K562 (cell line): ENCODE data around the gene PTCD3. TPM values are rescaled to one million over a fixed set of nuclear protein-coding genes. Genes with fewer than 3 reads are reported as not detected.

Experiments used
- ATAC-seq: fragments of 200-7000 bp; cut with Tn5 transposase; 3 replicates; pipeline ENCODE4 v1.9.1; 2020; ENCODE audit warnings: moderate library complexity
- BruUV-seq: library from RNA; stranded (reverse); fragments of 400-500 nt; replicated peaks from 2 replicates; lab custom pipeline; 2021; lab: Mats Ljungman, UMichigan
- CTCF ChIA-PET: fragments of 300-600 bp; formaldehyde crosslinking; extraction: SDS; loops from one replicate; lab custom pipeline; 2021; ENCODE audit warnings: low intra/inter-chr PET ratio; lab: Yijun Ruan, JAX
- POLR2A ChIA-PET: fragments of 300-600, 350-650 bp; sonication (Branson Sonifier 250); formaldehyde crosslinking; extraction: SDS; loops from one replicate; lab custom pipeline; 2021; ENCODE audit warnings: antibody characterized with exemption, inconsistent platforms; lab: Yijun Ruan, JAX
- DNase-seq, 4 experiments: peaks; one replicate each; pipeline versions ENCODE4 v3.0.0 to v3.0.0-alpha.2; 2011 to 2018; ENCODE audit warnings: low spot score in 3 of 4, mixed read lengths in 3 of 4; ENCODE audit errors: extremely low read depth in 1 of 4
- FAIRE-seq: peaks from 2 replicates; lab custom pipeline; 2011; peaks lifted over from hg19 to GRCh38; lab: Jason Lieb, UNC
- H2AFZ ChIP-seq: 2 replicates; pipeline ENCODE4 v1.6.0; 2011; ENCODE audit warnings: low read depth, low read length, control low read depth, inconsistent platforms
- H3K27ac ChIP-seq: fragments of 200-600 bp; 3 replicates; pipeline ENCODE4 v1.8.0; 2011; ENCODE audit warnings: low read depth, mild to moderate bottlenecking, control low read depth, inconsistent platforms, low read length, moderate library complexity, mixed read lengths; ENCODE audit errors: extremely low read depth
- H3K27me3 ChIP-seq, 2 experiments: fragments of 300-600 bp in 1 of 2; 2 replicates in 1 of 2; 3 replicates in 1 of 2; pipeline versions ENCODE4 v1.6.0 to v1.8.0; 2011; ENCODE audit warnings: inconsistent platforms in 2 of 2, low read length in 2 of 2, mild to moderate bottlenecking in 1 of 2, mixed read lengths in 1 of 2, moderate library complexity in 1 of 2; ENCODE audit not compliant: control insufficient read depth in 2 of 2, insufficient read depth in 2 of 2
- H3K36me3 ChIP-seq: fragments of 300-600 bp; 3 replicates; pipeline ENCODE4 v1.8.0; 2011; ENCODE audit warnings: mild to moderate bottlenecking, low read length, inconsistent platforms; ENCODE audit not compliant: control insufficient read depth, insufficient read depth
- H3K4me1 ChIP-seq, 2 experiments: fragments of 200-600 bp in 1 of 2; replicated peaks in 1 of 2; 2 replicates in 1 of 2; 3 replicates in 1 of 2; pipeline versions ENCODE4 v1.5.1 to v1.8.0; 2011; ENCODE audit warnings: inconsistent platforms in 2 of 2, low read length in 2 of 2, mild to moderate bottlenecking in 1 of 2, mixed read lengths in 1 of 2, moderate library complexity in 1 of 2; ENCODE audit not compliant: control insufficient read depth in 2 of 2, insufficient read depth in 2 of 2
- H3K4me2 ChIP-seq: 2 replicates; pipeline ENCODE4 v1.6.1; 2011; ENCODE audit warnings: low read length, control low read depth, inconsistent platforms, mixed read lengths; ENCODE audit not compliant: insufficient read depth
- H3K4me3 ChIP-seq: fragments of 200-600 bp; sonication (generic), shearing (Covaris generic); 2 replicates; pipeline ENCODE4 v1.5.1; 2016; ENCODE audit warnings: control low read depth, inconsistent platforms
- H3K79me2 ChIP-seq: fragments of 200-600 bp; 3 replicates; pipeline ENCODE4 v1.8.0; 2011; ENCODE audit warnings: low read length, inconsistent platforms; ENCODE audit not compliant: control insufficient read depth, insufficient read depth
- H3K9ac ChIP-seq, 2 experiments: 2 replicates each; pipeline versions ENCODE4 v1.6.0 to v1.6.1; 2011; ENCODE audit warnings: low read depth in 2 of 2, low read length in 2 of 2, control low read depth in 1 of 2, inconsistent platforms in 1 of 2, mild to moderate bottlenecking in 1 of 2, mixed read lengths in 1 of 2; ENCODE audit not compliant: insufficient read depth in 1 of 2
- H3K9me1 ChIP-seq: one replicate; pipeline ENCODE4 v1.6.0; 2011; ENCODE audit warnings: inconsistent platforms, mild to moderate bottlenecking, low read length, moderate library complexity; ENCODE audit not compliant: control insufficient read depth, insufficient read depth
- H3K9me3 ChIP-seq: replicated peaks from 2 replicates; pipeline ENCODE4 v1.5.1; 2011; ENCODE audit warnings: low read depth, low read length, inconsistent platforms; ENCODE audit not compliant: control insufficient read depth, insufficient read depth
- H4K20me1 ChIP-seq: replicated peaks from 2 replicates; pipeline ENCODE4 v1.6.1; 2011; ENCODE audit warnings: low read length, inconsistent platforms, mixed read lengths; ENCODE audit not compliant: control insufficient read depth, insufficient read depth
- DEAF1 ChIP-seq: fragments of 450-650 bp; formaldehyde crosslinking; IDR thresholded peaks from 2 replicates; pipeline ENCODE4 v1.4.0; 2020; ENCODE audit warnings: mild to moderate bottlenecking, moderate library complexity
- L3MBTL2 ChIP-seq: fragments of 450-650 bp; IDR thresholded peaks from 2 replicates; pipeline ENCODE4 v1.6.1; 2016; ENCODE audit warnings: mild to moderate bottlenecking, moderate library complexity
- NCOA2 ChIP-seq, 2 experiments: fragments of 450-650 bp; IDR thresholded peaks; 2 replicates each; pipeline ENCODE4 v1.6.1; 2018; ENCODE audit warnings: mild to moderate bottlenecking in 2 of 2, moderate library complexity in 1 of 2; ENCODE audit not compliant: partially characterized antibody in 2 of 2
- NELFE ChIP-seq: IDR thresholded peaks from 2 replicates; pipeline ENCODE4 v1.6.1; 2011; ENCODE audit warnings: mild to moderate bottlenecking; ENCODE audit not compliant: insufficient read depth, insufficient read length
- POLR2G ChIP-seq: fragments of 200-400 bp; formaldehyde crosslinking; IDR thresholded peaks from 2 replicates; pipeline ENCODE4 v1.6.1; 2017; ENCODE audit warnings: low read depth, mild to moderate bottlenecking, antibody characterized with exemption, low read length, moderate library complexity
- PTBP1 ChIP-seq: fragments of 200-400 bp; formaldehyde crosslinking; IDR thresholded peaks from 2 replicates; pipeline ENCODE4 v1.6.1; 2017; ENCODE audit warnings: low read depth, low read length
- RFX5 ChIP-seq: IDR thresholded peaks from 2 replicates; pipeline ENCODE4 v1.6.1; 2011; ENCODE audit warnings: low read depth, mild to moderate bottlenecking, improper control_type of control experiment, low read length
- SMC3 ChIP-seq: conservative IDR thresholded peaks from 2 replicates; pipeline ENCODE4 v1.6.1; 2011; ENCODE audit warnings: low read depth, low read length, improper control_type of control experiment; ENCODE audit not compliant: insufficient read depth
- SRSF9 ChIP-seq: fragments of 200-400 bp; formaldehyde crosslinking; IDR thresholded peaks from 2 replicates; pipeline ENCODE4 v1.6.1; 2017; ENCODE audit warnings: low read depth, low read length, borderline replicate concordance
- ZBTB17 ChIP-seq: fragments of 450-650 bp; formaldehyde crosslinking; IDR thresholded peaks from 2 replicates; pipeline ENCODE4 v1.4.0; 2020; ENCODE audit warnings: mild to moderate bottlenecking
- ZC3H4 ChIP-seq: sonication (generic); formaldehyde crosslinking; IDR thresholded peaks from 2 replicates; pipeline ENCODE4 v1.9.0; 2021; ENCODE audit warnings: missing genetic modification reagents, borderline replicate concordance
- ZFP1 ChIP-seq: fragments of 450-650 bp; formaldehyde crosslinking; IDR thresholded peaks from 2 replicates; pipeline ENCODE4 v1.4.0; 2020; ENCODE audit warnings: mild to moderate bottlenecking, mixed read lengths
- ZNF146 ChIP-seq: IDR thresholded peaks from one replicate; pipeline ENCODE4 v1.6.1; 2018; ENCODE audit warnings: missing compliant biosample characterization; ENCODE audit not compliant: unreplicated experiment
- ZNF174 ChIP-seq: fragments of 250-450 bp; sonication (Bioruptor Pico); IDR thresholded peaks from 2 replicates; pipeline ENCODE4 v1.4.0; 2020; ENCODE audit warnings: mild to moderate bottlenecking
- ZNF197 ChIP-seq: fragments of 200-800 bp; sonication (Bioruptor generic); IDR thresholded peaks from 2 replicates; pipeline ENCODE4 v1.6.1; 2016; ENCODE audit warnings: low read depth, missing genetic modification characterization, missing compliant biosample characterization
- WGBS: fragments of 100-300 bp; shearing (Covaris generic); methylation state at CpG from one replicate; pipeline ENCODE4 v1.1.6; 2016; ENCODE audit warnings: low coverage, mixed read lengths; ENCODE audit not compliant: insufficient coverage; ENCODE audit errors: missing lambda C conversion rate; 5-methylcytosine and 5-hydroxymethylcytosine counted together
- in situ Hi-C: fragments of 300-500 bp; cut with MboI; formaldehyde crosslinking; loops from 4 replicates; pipeline ENCODE4 v1.15.0; 2018; ENCODE audit warnings: inconsistent platforms, mixed read lengths
- intact Hi-C: fragments of 100-400 bp; cut with micrococcal nuclease; formaldehyde crosslinking; loops from 2 replicates; pipeline ENCODE4 v1.14.2; 2022
- polyA plus RNA-seq, 8 experiments: library from polyadenylated mRNA; depleted of rRNA in 4 of 8; stranded (reverse) in 5 of 8; unstranded in 3 of 8; fragments of >200 nt; fragmentation: Nextera tagmentation in 2 of 8; fragmentation: Illumina TruSeq in 1 of 8; extraction: Ambion mirVana in 2 of 8; extraction: Trizol in 1 of 8; gene quantifications; 2 replicates each; pipeline versions ENCODE4 v1.2.1 to v1.2.3, GENCODE V29; 2011 to 2014; ENCODE audit warnings: inconsistent platforms in 1 of 8, missing spikeins in 1 of 8
- total RNA-seq, 7 experiments: library from RNA; depleted of rRNA in 6 of 7; stranded (reverse); fragments of >200 nt in 6 of 7; fragmentation: Illumina TruSeq in 2 of 7; extraction: Trizol in 2 of 7; gene quantifications; 2 replicates each; pipeline versions ENCODE4 v1.2.1 to v1.2.3, GENCODE V29; 2011 to 2021; ENCODE audit warnings: low replicate concordance in 1 of 7

PTCD3 gene
- total and polyA plus RNA-seq, 9 of the 15 experiments (the other 6 are each of a cell fraction or from before 2014, with no cell fraction given) = 65.2 to 241 (median 172) TPM

DNA sequence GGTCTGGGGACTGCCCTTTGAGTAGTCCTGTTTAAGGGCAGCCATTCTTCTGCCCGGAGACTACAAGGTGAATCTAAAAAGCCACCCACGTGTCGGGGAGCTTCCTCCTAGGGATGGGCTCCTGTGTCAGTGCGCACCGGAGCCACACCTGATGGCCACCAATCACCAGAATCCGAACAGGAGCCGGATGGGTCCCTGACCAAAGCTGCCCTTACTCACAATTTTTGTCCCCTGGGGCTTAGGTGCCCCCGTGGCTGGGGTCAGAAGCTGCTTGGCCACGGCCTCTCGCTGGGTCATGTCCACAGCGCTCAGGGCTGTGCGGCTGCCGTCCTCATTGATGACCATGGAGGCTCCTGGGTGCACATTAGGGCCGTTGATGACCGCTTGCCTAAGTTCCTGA is 31.2 kb upstream of the PTCD3 start:
- CTCF ChIA-PET = no interaction called here
- no peak for FAIRE-seq
- 95% methylated on average over 15 of the region's 15 CpGs for WGBS
- Histone ChIP-seq H3K27me3 (no peaks in the 10 kb centered on the region), H3K9ac (no peak overlapping the region), H3K4me2 (no peak overlapping the region), H3K4me3 (no peak overlapping the region), H3K4me1 (no peaks in the 10 kb centered on the region), H4K20me1 (no peaks in the 10 kb centered on the region; the same call in 1 of the 2 replicates), H3K36me3 (peaks cover 98% of the 10 kb centered on the region), H3K27ac (no peak overlapping the region), H2AFZ (no peak overlapping the region), H3K79me2 (no peaks in the 10 kb centered on the region), H3K9me1 (no peaks in the 10 kb centered on the region), H3K9me3 (no peaks in the 10 kb centered on the region)
- POLR2A ChIA-PET = interaction anchor here (0.6 kb wide), 1 partner anchor 40 kb away, joined by 3 read pairs; no protein-coding TSS in a partner anchor
- TF ChIP-seq POLR2G (peak; percentile 43; the same call in 1 of the 2 replicates), ZC3H4 (CRISPR knock-in tag) (no peak), ZFP1 (no peak), SMC3 (no peak)
- in situ Hi-C loops = loop anchor here (5.0 kb wide), 1 partner anchor 248 kb away; no protein-coding TSS in a partner anchor
- intact Hi-C loops = loop anchor here (5.0 kb wide), 2 partner anchors 48 to 188 kb away; partner anchors contain the start of gene ST3GAL5
- DNase-seq = no peak
- BruUV-seq = no TSS peak
- no peak for ATAC-seq

- ChIA-PET CTCF (no interaction called here), POLR2A (interaction anchor here (0.6 kb wide), 1 partner anchor 219 kb away, joined by 3 read pairs; no protein-coding TSS in a partner anchor)
- intact Hi-C loops (loop anchor here (5.0 kb wide), 2 partner anchors 49 to 189 kb away; partner anchors contain the start of gene ST3GAL5), in situ Hi-C loops (loop anchor here (5.0 kb wide), 1 partner anchor 249 kb away; no protein-coding TSS in a partner anchor)
- no peaks in the 10 kb centered on the region; a peak in 1 of 5 replicates for H3K4me1 ChIP-seq
- no peak overlapping the region for H3K4me2 ChIP-seq
- BruUV-seq = no TSS peak
- no peaks in the 10 kb centered on the region for H3K27me3 ChIP-seq
- H4K20me1 ChIP-seq = no peaks in the 10 kb centered on the region; the same call in 1 of the 2 replicates
- peaks cover 98% of the 10 kb centered on the region for H3K36me3 ChIP-seq
- H2AFZ ChIP-seq = no peak overlapping the region
- WGBS = 98% methylated on average over 5 of the region's 5 CpGs
- no peak overlapping the region for H3K4me3 ChIP-seq
- H3K9ac ChIP-seq = no peak overlapping the region
- no peak for FAIRE-seq
- DNase-seq = no peak
- ATAC-seq = no peak
- no peaks in the 10 kb centered on the region for H3K79me2 ChIP-seq
- no peaks in the 10 kb centered on the region for H3K9me3 ChIP-seq
- H3K27ac ChIP-seq = no peak overlapping the region
- H3K9me1 ChIP-seq = no peaks in the 10 kb centered on the region
- no peak for TF ChIP-seq SRSF9
- no peak for TF ChIP-seq NCOA2 (IDR thresholded peaks at IDR 0.05; ENCODE audit: partially characterized antibody in 2 of 2)
- TF ChIP-seq NELFE = no peak
- no peak for TF ChIP-seq ZNF174 (CRISPR knock-in tag)
- TF ChIP-seq L3MBTL2 = no peak
- no peak for TF ChIP-seq RFX5
- TF ChIP-seq PTBP1 = no peak
- no peak for TF ChIP-seq DEAF1 (CRISPR knock-in tag)
- TF ChIP-seq ZNF146 (CRISPR knock-in tag) = no peak
- no peak for TF ChIP-seq ZNF197 (CRISPR knock-in tag)
- TF ChIP-seq ZBTB17 (CRISPR knock-in tag) = no peak
These were observed 30.1 kb upstream of the PTCD3 start for GRCh38 chr2:86075886-86076285.
